ENCODE results near the gene PDSS2.

Gene PDSS2

GRCh38 chr6:107416145-107416544 is 43.2 kb downstream of the PDSS2 start:
- TF ChIP-seq POLR2AphosphoS5 (IDR thresholded peaks at IDR 0.05; ENCODE audit: low read depth, low read length) (no peak), SIN3A (IDR thresholded peaks at IDR 0.05; ENCODE audit: borderline replicate concordance, insufficient read depth, low read length) (no peak), REST (IDR thresholded peaks at IDR 0.05; ENCODE audit: insufficient read depth in 1 of 2, low read depth in 2 of 2, low read length in 2 of 2) (no peak), TAF1 (IDR thresholded peaks at IDR 0.05; ENCODE audit: borderline replicate concordance, insufficient read depth, low read length) (no peak), FOXP2 (optimal IDR thresholded peaks at IDR 0.05; ENCODE audit: borderline replicate concordance, extremely low read depth, extremely low read length, insufficient read depth) (no peak)

- TF ChIP-seq REST (IDR thresholded peaks at IDR 0.05; ENCODE audit: insufficient read depth in 1 of 2, low read depth in 2 of 2, low read length in 2 of 2), result no peak
- TF ChIP-seq TAF1 (IDR thresholded peaks at IDR 0.05; ENCODE audit: borderline replicate concordance, insufficient read depth, low read length), result no peak
- no peak for TF ChIP-seq FOXP2 (optimal IDR thresholded peaks at IDR 0.05; ENCODE audit: borderline replicate concordance, extremely low read depth, extremely low read length, insufficient read depth)
- no peak for TF ChIP-seq SIN3A (IDR thresholded peaks at IDR 0.05; ENCODE audit: borderline replicate concordance, insufficient read depth, low read length)
- TF ChIP-seq POLR2AphosphoS5 (IDR thresholded peaks at IDR 0.05; ENCODE audit: low read depth, low read length), result no peak
Observed at GRCh38 chr6:107413966-107414645, 45.3 kb downstream of the PDSS2 start.

- TF ChIP-seq FOXP2 (optimal IDR thresholded peaks at IDR 0.05; ENCODE audit: borderline replicate concordance, extremely low read depth, extremely low read length, insufficient read depth), result no peak
- no peak for TF ChIP-seq POLR2AphosphoS5 (IDR thresholded peaks at IDR 0.05; ENCODE audit: low read depth, low read length)
- no peak for TF ChIP-seq REST (IDR thresholded peaks at IDR 0.05; ENCODE audit: insufficient read depth in 1 of 2, low read depth in 2 of 2, low read length in 2 of 2)
- TF ChIP-seq SIN3A (IDR thresholded peaks at IDR 0.05; ENCODE audit: borderline replicate concordance, insufficient read depth, low read length), result no peak
Observed at GRCh38 chr6:107411161-107411560, 48.2 kb downstream of the PDSS2 start.

- TF ChIP-seq SIN3A (IDR thresholded peaks at IDR 0.05; ENCODE audit: borderline replicate concordance, insufficient read depth, low read length) (no peak), TAF1 (IDR thresholded peaks at IDR 0.05; ENCODE audit: borderline replicate concordance, insufficient read depth, low read length) (no peak), POLR2AphosphoS5 (IDR thresholded peaks at IDR 0.05; ENCODE audit: low read depth, low read length) (no peak), REST (IDR thresholded peaks at IDR 0.05; ENCODE audit: insufficient read depth in 1 of 2, low read depth in 2 of 2, low read length in 2 of 2) (no peak), FOXP2 (optimal IDR thresholded peaks at IDR 0.05; ENCODE audit: borderline replicate concordance, extremely low read depth, extremely low read length, insufficient read depth) (no peak)
Observed at GRCh38 chr6:107409942-107410341, 49.4 kb downstream of the PDSS2 start.

Data from PFSK-1 (cell line).